ENCODE measurements around the gene PXDC1. TPM values are rescaled to one million over a fixed set of nuclear protein-coding genes. Genes with fewer than 3 reads are reported as not detected.

The PXDC1 gene
- total RNA-seq, 6 donors from 2014 or later, result 51.6 to 118 (median 95.3) TPM

GRCh38 chr6:3777730-3778461, 26.4 kb upstream of the PXDC1 start:
- ATAC-seq (ENCODE audit: low FRiP score in 2 of 2), result no peak
- no peak for TF ChIP-seq POLR2A (IDR thresholded peaks at IDR 0.05)
- TF ChIP-seq POLR2AphosphoS5 (IDR thresholded peaks at IDR 0.05), result no peak
- no peak for TF ChIP-seq EP300 (IDR thresholded peaks at IDR 0.05)
- no peak for TF ChIP-seq CTCF (IDR thresholded peaks at IDR 0.05)
- no peak for DNase-seq
- Histone ChIP-seq H3K4me3 (no peak overlapping the region), H3K27me3 (no peaks in the 10 kb centered on the region), H3K9me3 (no peaks in the 10 kb centered on the region), H3K4me1 (peaks cover 0 to 6% (median 0%) of the 10 kb centered on the region in 4 donors), H3K36me3 (no peaks in the 10 kb centered on the region), H3K27ac (no peak overlapping the region)
- 61 to 68% methylated on average over 18 of the region's 18 CpGs for WGBS, 2 donors

DNA sequence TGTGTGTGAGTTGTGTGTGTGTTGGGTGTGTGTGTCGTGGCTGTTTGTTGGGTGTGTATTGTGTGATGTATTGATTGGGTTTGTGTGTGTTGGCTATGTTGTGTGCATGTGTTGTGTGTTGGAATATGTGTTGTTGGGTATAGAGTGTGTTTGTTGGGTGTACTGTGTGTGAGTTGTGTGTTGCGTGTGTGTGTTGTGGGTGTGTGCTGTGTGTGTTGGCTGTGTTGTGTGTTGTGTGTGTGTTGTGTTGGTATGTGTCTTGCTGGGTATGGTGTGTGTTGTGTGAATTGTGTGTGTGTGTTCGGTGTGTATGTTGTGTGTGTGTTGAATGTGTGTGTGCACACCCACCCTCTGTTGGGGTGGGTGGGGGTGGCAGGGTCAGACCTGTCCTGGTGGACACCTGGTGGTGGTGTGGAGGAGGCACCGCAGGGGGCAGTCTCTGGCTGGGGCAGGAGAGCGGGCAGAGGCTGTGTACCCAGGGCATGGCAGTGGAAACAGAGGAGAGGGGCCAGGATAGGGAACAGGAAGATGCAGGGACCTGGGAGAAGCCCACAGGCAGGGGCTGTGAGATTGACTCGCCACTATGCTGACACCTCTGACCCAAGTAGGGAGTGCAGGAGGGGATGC, 25.5 kb upstream of the PXDC1 start:
- ATAC-seq (ENCODE audit: low FRiP score in 2 of 2) (no peak), DNase-seq (no peak)
- peaks cover 0 to 6% (median 0%) of the 10 kb centered on the region in 4 donors for H3K4me1 ChIP-seq
- no peak overlapping the region for H3K27ac ChIP-seq
- H3K36me3 ChIP-seq, result no peaks in the 10 kb centered on the region
- WGBS, 2 donors, result 89 to 94% methylated on average over 6 of the region's 6 CpGs
- H3K9me3 ChIP-seq, result no peaks in the 10 kb centered on the region
- TF ChIP-seq CTCF (IDR thresholded peaks at IDR 0.05) (peak in 1 of 6 experiments; percentile 14), EP300 (IDR thresholded peaks at IDR 0.05) (no peak)
- no peak overlapping the region for H3K4me3 ChIP-seq
- H3K27me3 ChIP-seq, result no peaks in the 10 kb centered on the region

- TF ChIP-seq CTCF (IDR thresholded peaks at IDR 0.05) (no peak), POLR2A (IDR thresholded peaks at IDR 0.05) (no peak), EP300 (IDR thresholded peaks at IDR 0.05) (no peak), POLR2AphosphoS5 (IDR thresholded peaks at IDR 0.05) (no peak)
- 93 to 98% methylated on average over 3 to 4 of the region's 4 CpGs for WGBS, 2 donors
- H3K9me3 ChIP-seq, result no peaks in the 10 kb centered on the region
- ATAC-seq (ENCODE audit: low FRiP score in 2 of 2), result no peak
- no peaks in the 10 kb centered on the region for H3K36me3 ChIP-seq
- H3K27ac ChIP-seq, result no peak overlapping the region
- peaks cover 0 to 6% (median 0%) of the 10 kb centered on the region in 4 donors for H3K4me1 ChIP-seq
- H3K27me3 ChIP-seq, result no peaks in the 10 kb centered on the region
- no peak for DNase-seq
- H3K4me3 ChIP-seq, result no peak overlapping the region
Observed at GRCh38 chr6:3775847-3776246, 24.3 kb upstream of the PXDC1 start.

- ATAC-seq (ENCODE audit: low FRiP score in 2 of 2) (no peak), DNase-seq (no peak)
- H3K4me3 ChIP-seq, result no peak overlapping the region
- H3K9me3 ChIP-seq, result no peaks in the 10 kb centered on the region
- H3K36me3 ChIP-seq, result no peaks in the 10 kb centered on the region
- no peaks in the 10 kb centered on the region for H3K27me3 ChIP-seq
- H3K27ac ChIP-seq, result no peak overlapping the region
- WGBS, 2 donors, result 88 to 92% methylated on average over 7 of the region's 7 CpGs
- peaks cover 0 to 6% (median 0%) of the 10 kb centered on the region in 4 donors for H3K4me1 ChIP-seq
- TF ChIP-seq EP300 (IDR thresholded peaks at IDR 0.05) (no peak), POLR2A (IDR thresholded peaks at IDR 0.05) (no peak), CTCF (IDR thresholded peaks at IDR 0.05) (no peak), POLR2AphosphoS5 (IDR thresholded peaks at IDR 0.05) (no peak)
Observed at GRCh38 chr6:3775386-3775785, 23.9 kb upstream of the PXDC1 start.
